H1 (cell line): ENCODE results near the gene BAIAP2. TPM values are rescaled to one million over a fixed set of nuclear protein-coding genes. Genes with fewer than 3 reads are reported as not detected.
A peak's percentile ranks its signal among the peaks of the same experiment; 100 is the strongest.

Source experiments
- CTCF ChIA-PET: fragments of 300-600 bp; sonication (Branson Sonifier 250); formaldehyde crosslinking; loops from one replicate; lab custom pipeline; 2021; ENCODE audit not compliant: partially characterized antibody; lab: Charles Lee
- POLR2A ChIA-PET: fragments of 300-600 bp; sonication (Branson Sonifier 250); formaldehyde crosslinking; loops from one replicate; lab custom pipeline; 2021; ENCODE audit warnings: inconsistent platforms; ENCODE audit not compliant: partially characterized antibody; lab: Charles Lee
- DNase-seq, 2 experiments: peaks; one replicate each; pipeline versions ENCODE4 v3.0.0 to v3.0.0-alpha.2; 2010 to 2022; ENCODE audit warnings: low spot score in 2 of 2, low read depth in 1 of 2, mixed read lengths in 1 of 2
- FAIRE-seq: peaks from 2 replicates; lab custom pipeline; 2011; peaks lifted over from hg19 to GRCh38; lab: Jason Lieb, UNC
- H2AFZ ChIP-seq: 2 replicates; pipeline ENCODE4 v1.8.1; 2012; ENCODE audit warnings: low read length, inconsistent platforms
- H2AK5ac ChIP-seq: 2 replicates; pipeline ENCODE4 v1.6.1; 2013; ENCODE audit warnings: low read depth, low read length
- H2BK120ac ChIP-seq: replicated peaks from 2 replicates; pipeline ENCODE3; 2013; ENCODE audit warnings: low read depth, low read length, inconsistent platforms
- H2BK12ac ChIP-seq: 2 replicates; pipeline ENCODE4 v1.6.1; 2013; ENCODE audit warnings: low read depth, low read length
- H2BK15ac ChIP-seq: 2 replicates; pipeline ENCODE4 v1.6.1; 2013; ENCODE audit warnings: low read length
- H2BK20ac ChIP-seq: 2 replicates; pipeline ENCODE4 v1.6.1; 2013; ENCODE audit warnings: low read length
- H2BK5ac ChIP-seq: 2 replicates; pipeline ENCODE4 v1.6.1; 2013; ENCODE audit warnings: low read depth, low read length
- H3K14ac ChIP-seq: 2 replicates; pipeline ENCODE4 v1.6.1; 2013; ENCODE audit warnings: inconsistent platforms; ENCODE audit not compliant: insufficient read length
- H3K18ac ChIP-seq: 2 replicates; pipeline ENCODE4 v1.6.1; 2013; ENCODE audit warnings: low read length; ENCODE audit errors: extremely low read depth
- H3K23ac ChIP-seq: 2 replicates; pipeline ENCODE4 v1.6.1; 2013; ENCODE audit warnings: inconsistent platforms; ENCODE audit not compliant: insufficient read length
- H3K23me2 ChIP-seq: 2 replicates; pipeline ENCODE4 v1.6.1; 2013; ENCODE audit warnings: low read depth, low read length
- H3K27ac ChIP-seq: 2 replicates; pipeline ENCODE4 v1.6.1; 2011; ENCODE audit warnings: low read depth, low read length, inconsistent platforms
- H3K27me3 ChIP-seq, 4 experiments: replicated peaks in 1 of 4; 1 replicate in 1 of 4; 2 replicates in 3 of 4; pipeline versions ENCODE4 v1.6.1 to v1.8.1; 2011 to 2013; ENCODE audit warnings: low read length in 3 of 4, mild to moderate bottlenecking in 3 of 4, inconsistent platforms in 2 of 4, mixed read lengths in 2 of 4, moderate library complexity in 1 of 4; ENCODE audit not compliant: control insufficient read depth in 3 of 4, insufficient read depth in 3 of 4; ENCODE audit errors: extremely low read depth in 1 of 4
- H3K36me3 ChIP-seq, 4 experiments: 2 replicates each; pipeline versions ENCODE4 v1.6.1 to v1.8.1; 2011 to 2013; ENCODE audit warnings: mild to moderate bottlenecking in 4 of 4, low read length in 3 of 4, moderate library complexity in 2 of 4, control low read depth in 1 of 4, inconsistent platforms in 1 of 4; ENCODE audit not compliant: insufficient read depth in 4 of 4, control insufficient read depth in 2 of 4
- H3K4ac ChIP-seq: replicated peaks from 2 replicates; pipeline ENCODE3; 2013; ENCODE audit warnings: low read length, low read depth, mixed read lengths, inconsistent platforms; ENCODE audit not compliant: insufficient read length
- H3K4me1 ChIP-seq, 4 experiments: replicated peaks in 1 of 4; 1 replicate in 1 of 4; 2 replicates in 3 of 4; pipeline versions ENCODE4 v1.6.1 to v1.8.1; 2011 to 2013; ENCODE audit warnings: low read length in 3 of 4, inconsistent platforms in 2 of 4, mixed read lengths in 1 of 4; ENCODE audit not compliant: insufficient read depth in 4 of 4, control insufficient read depth in 3 of 4
- H3K4me2 ChIP-seq, 2 experiments: 2 replicates each; pipeline versions ENCODE4 v1.6.1 to v1.8.1; 2011 to 2013; ENCODE audit warnings: low read depth in 2 of 2, low read length in 2 of 2, control low read depth in 1 of 2, inconsistent platforms in 1 of 2, mild to moderate bottlenecking in 1 of 2; ENCODE audit not compliant: insufficient read depth in 1 of 2
- H3K4me3 ChIP-seq, 4 experiments: fragments of 200-600, 300-600 bp in 1 of 4; sonication (generic), shearing (Covaris generic), sonication (Bioruptor Twin) in 1 of 4; 2 replicates each; pipeline versions ENCODE4 v1.5.1 to v1.8.1; 2011 to 2016; ENCODE audit warnings: low read length in 4 of 4, low read depth in 3 of 4, control low read depth in 2 of 4, inconsistent platforms in 2 of 4, mild to moderate bottlenecking in 2 of 4, mixed read lengths in 1 of 4, moderate library complexity in 1 of 4; ENCODE audit not compliant: insufficient read depth in 2 of 4; ENCODE audit errors: extremely low read depth in 1 of 4
- H3K56ac ChIP-seq: replicated peaks from 2 replicates; pipeline ENCODE3; 2013; ENCODE audit warnings: low read depth, mild to moderate bottlenecking, mixed read lengths, low read length, inconsistent platforms; ENCODE audit not compliant: insufficient read length
- H3K79me1 ChIP-seq: 2 replicates; pipeline ENCODE4 v1.6.1; 2013; ENCODE audit warnings: low read depth, low read length, control low read depth
- H3K79me2 ChIP-seq, 2 experiments: 2 replicates each; pipeline versions ENCODE4 v1.6.1 to v1.8.1; 2012 to 2013; ENCODE audit warnings: low read length in 2 of 2, mild to moderate bottlenecking in 2 of 2, inconsistent platforms in 1 of 2; ENCODE audit not compliant: insufficient read depth in 2 of 2, control insufficient read depth in 1 of 2
- H3K9ac ChIP-seq, 4 experiments: replicated peaks in 1 of 4; 1 replicate in 1 of 4; 2 replicates in 3 of 4; pipeline versions ENCODE4 v1.6.1 to v1.8.1; 2011 to 2013; ENCODE audit warnings: low read depth in 3 of 4, low read length in 3 of 4, control low read depth in 2 of 4, mild to moderate bottlenecking in 2 of 4, moderate library complexity in 2 of 4, inconsistent platforms in 1 of 4; ENCODE audit errors: extremely low read depth in 1 of 4
- H3K9me3 ChIP-seq, 2 experiments: 2 replicates each; pipeline versions ENCODE4 v1.6.1 to v1.8.1; 2012 to 2013; ENCODE audit warnings: mild to moderate bottlenecking in 2 of 2, moderate library complexity in 2 of 2, control low read depth in 1 of 2, inconsistent platforms in 1 of 2, low read depth in 1 of 2, low read length in 1 of 2, mixed read lengths in 1 of 2; ENCODE audit not compliant: insufficient read depth in 2 of 2
- H4K20me1 ChIP-seq, 2 experiments: replicated peaks in 1 of 2; 2 replicates each; pipeline versions ENCODE3 to v1.8.1; 2011 to 2013; ENCODE audit warnings: inconsistent platforms in 2 of 2, low read length in 2 of 2, mild to moderate bottlenecking in 1 of 2; ENCODE audit not compliant: insufficient read depth in 2 of 2, control insufficient read depth in 1 of 2
- H4K5ac ChIP-seq: 2 replicates; pipeline ENCODE4 v1.6.1; 2013; ENCODE audit warnings: low read length, low read depth, mixed read lengths, inconsistent platforms; ENCODE audit not compliant: insufficient read length
- H4K8ac ChIP-seq: 2 replicates; pipeline ENCODE4 v1.8.0; 2013; ENCODE audit warnings: mild to moderate bottlenecking, moderate library complexity, low read length, inconsistent platforms; ENCODE audit not compliant: insufficient read depth; ENCODE audit errors: extremely low read depth
- H4K91ac ChIP-seq: replicated peaks from 2 replicates; pipeline ENCODE3; 2013; ENCODE audit warnings: low read length, mixed read lengths, inconsistent platforms; ENCODE audit not compliant: insufficient read length
- whole genome bisulfite sequencing, 2 experiments: shearing (Covaris generic) in 1 of 2; methylation state at CpG; one replicate each; pipeline versions ENCODE4 v1.1.6 to v1.1.7; 2013 to 2015; ENCODE audit warnings: low lambda C conversion rate in 2 of 2, mixed read lengths in 2 of 2, inconsistent platforms in 1 of 2, low coverage in 1 of 2, missing lambda C conversion rate in 1 of 2; ENCODE audit not compliant: insufficient replicate concordance in 2 of 2, insufficient coverage in 1 of 2, insufficient read length in 1 of 2; ENCODE audit errors: extremely low coverage in 1 of 2, missing lambda C conversion rate in 1 of 2; 5-methylcytosine and 5-hydroxymethylcytosine counted together
- polyA plus RNA-seq, 7 experiments: library from polyadenylated mRNA; depleted of rRNA in 3 of 7; stranded (reverse) in 5 of 7; unstranded in 2 of 7; fragments of >200 nt in 5 of 7; fragments of 200-250 nt in 2 of 7; gene quantifications; 1 replicate in 5 of 7; 2 replicates in 1 of 7; 4 replicates in 1 of 7; pipeline versions ENCODE4 v1.2.1 to v1.2.3, GENCODE V29; 2011 to 2013; ENCODE audit warnings: missing spikeins in 2 of 7, mixed read lengths in 2 of 7
- total RNA-seq: library from RNA; stranded (reverse); fragmentation: NEBNext Ultra II Directional; extraction: Animal tissue kit (Norgen Biotek cat#: 25700); gene quantifications from 2 replicates; pipeline ENCODE4 v1.2.1, GENCODE V29; 2021

The BAIAP2 gene
- total and polyA plus RNA-seq, 2 of the 8 experiments (the other 6 are each of a cell fraction or from before 2014, with no cell fraction given), result 10.0 to 22.8 TPM

DNA sequence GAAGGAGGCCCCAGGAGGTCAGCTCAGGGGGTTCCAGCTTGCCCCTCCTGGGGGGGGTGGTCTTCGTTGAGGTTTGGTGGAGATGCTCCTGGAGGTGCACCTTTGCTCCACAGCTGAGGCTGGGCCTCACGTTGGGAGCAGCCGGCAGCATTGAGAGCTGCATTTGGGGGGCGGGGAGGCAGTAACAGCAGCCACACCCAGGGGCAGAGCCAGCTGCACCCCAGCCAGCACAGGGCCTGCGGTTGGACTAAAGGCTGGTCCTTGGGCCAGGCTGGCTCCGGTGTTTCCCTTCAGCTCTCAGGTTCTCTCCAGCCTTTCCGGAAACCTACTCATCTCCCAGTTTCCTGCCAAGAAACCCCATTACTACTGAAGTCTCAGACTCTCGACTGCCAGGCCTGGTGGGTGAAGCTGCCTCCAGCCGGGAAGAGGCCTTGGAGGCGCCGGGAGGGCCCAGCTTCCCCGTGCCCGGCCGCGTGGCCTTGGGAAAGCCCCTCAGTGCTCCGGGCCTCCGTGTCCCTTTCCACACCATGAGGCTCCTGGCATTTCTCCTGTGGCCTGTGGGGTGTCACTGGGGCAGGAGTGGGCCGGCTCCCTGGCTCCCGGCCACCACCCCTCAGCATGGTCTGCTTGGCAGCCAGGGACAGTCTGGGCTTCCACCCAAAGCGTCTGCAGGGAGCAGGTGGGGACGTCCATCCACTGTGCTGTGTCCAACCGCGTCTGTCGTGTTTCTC lies 14.0 kb upstream of the BAIAP2 start:
- ChIA-PET POLR2A (interaction anchor here (0.6 to 4.6 kb wide), 4 partner anchors 10 to 857 kb away, joined by 3 to 24 read pairs (median 3); partner anchors contain the start of gene BAIAP2), CTCF (interaction anchor here (0.9 to 12.9 kb wide), 10 partner anchors 11 to 92 kb away, joined by 3 to 110 read pairs (median 4); no protein-coding TSS in a partner anchor)
- H3K36me3 ChIP-seq, result no peaks in the 10 kb centered on the region
- no peak overlapping the region for H3K9ac ChIP-seq
- H2BK20ac ChIP-seq, result no peak overlapping the region
- H2AFZ ChIP-seq, result no peak overlapping the region
- H3K18ac ChIP-seq, result no peak overlapping the region
- DNase-seq (no peak), FAIRE-seq (no peak)
- no peak overlapping the region for H3K56ac ChIP-seq
- H3K23ac ChIP-seq, result no peak overlapping the region
- H3K79me2 ChIP-seq, result no peaks in the 10 kb centered on the region
- no peak overlapping the region for H3K4me2 ChIP-seq
- H4K8ac ChIP-seq, result peak overlapping the region; percentile 35; the same call in 1 of the 2 replicates
- no peak overlapping the region for H4K91ac ChIP-seq
- no peak overlapping the region for H2AK5ac ChIP-seq
- H3K4ac ChIP-seq, result no peak overlapping the region
- H2BK120ac ChIP-seq, result no peak overlapping the region
- H3K23me2 ChIP-seq, result no peaks in the 10 kb centered on the region
- H4K5ac ChIP-seq, result no peak overlapping the region
- H3K27ac ChIP-seq, result no peak overlapping the region
- H2BK5ac ChIP-seq, result no peak overlapping the region
- no peaks in the 10 kb centered on the region for H4K20me1 ChIP-seq
- H3K4me3 ChIP-seq, result no peak overlapping the region
- H3K27me3 ChIP-seq, result no peaks in the 10 kb centered on the region
- H3K9me3 ChIP-seq, result no peaks in the 10 kb centered on the region
- no peak overlapping the region for H3K14ac ChIP-seq
- peaks cover 0 to 3% (median under 1%) of the 10 kb centered on the region in 4 experiments; a peak in 4 of 7 replicates for H3K4me1 ChIP-seq
- H2BK15ac ChIP-seq, result no peak overlapping the region
- H3K79me1 ChIP-seq, result no peaks in the 10 kb centered on the region
- H2BK12ac ChIP-seq, result peak overlapping the region; percentile 43; the same call in 1 of the 2 replicates
- WGBS, 2 experiments, result 93% methylated on average over 23 of the region's 24 CpGs; no CpG with 5 or more reads in 1 of the 2 experiments
